Hepatocyte (in vitro differentiated cells): ENCODE results near the gene TMEM33.
"Not testable (repeated sequence)": the region's sequence is repeated elsewhere in the genome, so short reads cannot be mapped to it uniquely, and the experiment has no call there.

Source experiments
- EZH2 ChIP-seq: fragments of 200-600 bp; sonication (generic); IDR thresholded peaks from 2 replicates; pipeline ENCODE4 v1.6.1; 2016; ENCODE audit warnings: antibody characterized with exemption, mild to moderate bottlenecking, borderline replicate concordance
- EZH2phosphoT487 ChIP-seq: fragments of 200-600 bp; sonication (generic); IDR thresholded peaks from one replicate; pipeline ENCODE4 v1.6.1; 2018; ENCODE audit warnings: antibody characterized with exemption, mild to moderate bottlenecking, low read depth, moderate library complexity; ENCODE audit not compliant: unreplicated experiment, severe bottlenecking
- TF ChIP-seq, protein P1 (sequence below): fragments of 200-600 bp; sonication (generic); IDR thresholded peaks from 2 replicates; pipeline ENCODE4 v1.5.1; 2016; ENCODE audit warnings: antibody characterized with exemption, mild to moderate bottlenecking; ENCODE audit not compliant: poor library complexity

- TF ChIP-seq, protein P1, sequence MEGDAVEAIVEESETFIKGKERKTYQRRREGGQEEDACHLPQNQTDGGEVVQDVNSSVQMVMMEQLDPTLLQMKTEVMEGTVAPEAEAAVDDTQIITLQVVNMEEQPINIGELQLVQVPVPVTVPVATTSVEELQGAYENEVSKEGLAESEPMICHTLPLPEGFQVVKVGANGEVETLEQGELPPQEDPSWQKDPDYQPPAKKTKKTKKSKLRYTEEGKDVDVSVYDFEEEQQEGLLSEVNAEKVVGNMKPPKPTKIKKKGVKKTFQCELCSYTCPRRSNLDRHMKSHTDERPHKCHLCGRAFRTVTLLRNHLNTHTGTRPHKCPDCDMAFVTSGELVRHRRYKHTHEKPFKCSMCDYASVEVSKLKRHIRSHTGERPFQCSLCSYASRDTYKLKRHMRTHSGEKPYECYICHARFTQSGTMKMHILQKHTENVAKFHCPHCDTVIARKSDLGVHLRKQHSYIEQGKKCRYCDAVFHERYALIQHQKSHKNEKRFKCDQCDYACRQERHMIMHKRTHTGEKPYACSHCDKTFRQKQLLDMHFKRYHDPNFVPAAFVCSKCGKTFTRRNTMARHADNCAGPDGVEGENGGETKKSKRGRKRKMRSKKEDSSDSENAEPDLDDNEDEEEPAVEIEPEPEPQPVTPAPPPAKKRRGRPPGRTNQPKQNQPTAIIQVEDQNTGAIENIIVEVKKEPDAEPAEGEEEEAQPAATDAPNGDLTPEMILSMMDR = not testable (repeated sequence)
- not testable (repeated sequence) for TF ChIP-seq EZH2, EZH2phosphoT487
Measured at GRCh38 chr4:41909136-41909535, 26.1 kb upstream of the TMEM33 start.
